GM21723 (cell line): ENCODE measurements around the gene STOML1.

Experiments
- ATAC-seq: cut with Tn5 transposase; IDR thresholded peaks from one replicate; pipeline ENCODE4 v1.9.1; 2021; ENCODE audit warnings: mild to moderate bottlenecking, moderate library complexity; ENCODE audit not compliant: unreplicated experiment

STOML1 gene

DNA sequence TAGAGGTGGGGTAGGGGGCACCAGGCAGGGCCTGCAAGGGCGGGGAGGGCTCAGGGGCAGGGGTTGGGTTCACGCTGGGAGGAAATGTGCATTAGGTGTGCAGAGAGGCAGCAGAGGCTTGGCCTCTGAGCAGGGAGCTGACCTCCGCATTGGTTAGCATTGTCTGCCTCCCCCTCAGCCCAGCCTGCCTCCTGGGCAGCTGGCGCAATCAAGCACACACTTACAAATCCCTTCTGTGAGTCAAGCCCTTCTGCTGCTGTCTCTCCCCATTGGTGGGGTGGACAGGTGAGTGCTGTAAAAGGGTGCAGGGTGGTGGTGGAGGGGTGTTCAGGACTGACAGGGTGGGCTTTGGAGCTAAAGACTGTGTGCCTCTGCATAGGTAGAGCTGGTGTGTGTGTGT is 56.5 kb downstream of the STOML1 start:
- ATAC-seq = no peak

DNA sequence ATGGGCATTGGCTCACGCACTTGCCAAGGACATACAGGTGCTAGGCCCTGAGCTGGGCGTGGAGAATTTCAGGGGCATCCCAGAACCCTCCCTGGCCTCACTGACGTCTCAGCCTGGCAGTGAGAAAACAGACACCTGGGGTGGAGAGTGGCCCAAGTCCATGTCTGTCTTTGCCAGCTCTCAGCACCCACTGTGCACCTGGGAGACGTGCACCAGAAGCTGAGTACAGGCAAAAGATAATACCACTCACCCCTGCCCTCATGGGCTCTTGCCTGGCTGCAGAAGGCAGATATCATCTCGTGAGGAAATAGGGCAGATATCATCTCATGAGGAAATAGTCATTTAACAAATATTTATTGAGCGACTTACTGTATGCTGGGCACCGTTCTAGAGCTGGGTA is 57.8 kb downstream of the STOML1 start:
- no peak for ATAC-seq

DNA sequence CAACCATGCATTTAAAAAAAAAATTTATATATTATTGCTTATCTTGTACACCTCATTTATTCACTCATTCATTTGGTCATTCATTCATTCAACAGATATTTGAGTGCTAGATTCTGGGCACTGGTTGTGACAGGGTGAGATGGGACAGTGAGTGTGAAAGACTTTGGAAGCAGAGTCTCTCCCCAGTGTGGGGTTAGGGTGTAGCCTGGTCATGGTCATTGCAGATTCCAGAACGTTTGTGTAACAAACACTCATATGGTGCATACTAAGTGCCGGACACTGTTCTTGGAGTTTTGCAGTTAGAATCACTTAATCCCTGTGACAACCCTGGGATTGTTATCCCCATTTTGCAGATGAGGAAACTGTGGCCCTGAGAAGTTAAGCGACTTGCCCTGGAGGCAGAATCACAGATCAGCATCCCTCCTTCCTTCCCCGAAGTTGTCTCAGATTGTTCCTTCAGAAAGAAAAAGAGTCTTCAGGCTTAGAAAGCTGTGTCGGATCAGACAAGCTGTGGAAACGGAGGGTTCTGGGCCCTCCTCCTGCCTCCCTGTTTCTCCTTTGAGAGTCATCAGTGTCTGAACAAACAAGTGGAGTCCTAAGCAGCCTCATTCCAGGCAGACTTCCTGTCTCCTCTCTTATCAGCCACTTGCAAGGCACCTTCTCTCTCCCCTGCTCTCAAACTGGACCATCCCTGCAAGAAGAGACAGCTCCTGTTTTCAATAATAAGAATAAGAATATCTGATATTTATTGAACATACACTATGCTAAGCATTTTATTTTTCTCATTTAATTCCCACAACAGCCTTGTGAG is 59.5 kb downstream of the STOML1 start:
- no peak for ATAC-seq

DNA sequence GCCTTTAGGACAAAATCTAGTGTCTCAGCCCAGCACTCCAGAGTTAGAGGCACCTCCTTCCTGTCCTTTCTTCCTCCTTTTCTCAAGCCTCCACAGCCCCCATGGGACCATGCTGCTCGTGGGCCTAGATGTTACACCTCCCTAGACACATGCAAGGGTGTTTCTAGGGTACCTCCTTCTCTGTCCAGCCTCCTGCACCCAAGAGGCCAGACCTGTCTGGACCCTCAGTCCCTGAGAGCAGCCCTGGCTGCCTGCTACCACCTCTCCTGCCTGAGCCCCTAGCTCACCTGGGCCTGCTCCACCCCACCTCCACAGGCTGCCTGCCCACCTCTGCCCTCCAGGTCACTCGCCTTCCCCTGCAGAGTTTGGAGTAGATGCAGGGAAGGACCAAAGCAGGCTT is 60.7 kb downstream of the STOML1 start:
- ATAC-seq = no peak

DNA sequence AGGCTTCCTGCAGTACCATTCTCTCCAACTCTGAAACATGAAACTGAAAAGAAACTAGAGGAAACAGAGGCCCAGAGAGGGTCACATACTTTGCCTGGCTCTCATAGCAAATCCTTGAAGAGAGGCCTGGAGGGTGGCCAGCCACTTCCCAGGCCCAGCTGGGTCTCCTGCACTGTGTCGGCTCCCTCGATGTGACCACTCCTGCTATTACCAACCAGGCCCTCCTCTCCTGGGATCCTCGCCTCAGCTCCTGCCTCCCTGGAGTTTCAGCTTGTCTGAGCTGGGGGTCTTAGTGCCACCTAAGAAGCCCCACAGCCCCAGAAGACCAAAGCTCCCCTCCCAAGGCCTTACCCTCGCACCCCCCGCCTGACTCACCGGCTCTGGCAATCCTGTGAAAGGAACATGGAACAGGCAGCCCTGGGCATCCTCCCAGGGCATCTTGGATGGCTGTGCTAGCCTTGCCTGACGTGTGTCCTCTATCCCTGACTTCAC is 61.3 kb downstream of the STOML1 start:
- ATAC-seq = no peak

DNA sequence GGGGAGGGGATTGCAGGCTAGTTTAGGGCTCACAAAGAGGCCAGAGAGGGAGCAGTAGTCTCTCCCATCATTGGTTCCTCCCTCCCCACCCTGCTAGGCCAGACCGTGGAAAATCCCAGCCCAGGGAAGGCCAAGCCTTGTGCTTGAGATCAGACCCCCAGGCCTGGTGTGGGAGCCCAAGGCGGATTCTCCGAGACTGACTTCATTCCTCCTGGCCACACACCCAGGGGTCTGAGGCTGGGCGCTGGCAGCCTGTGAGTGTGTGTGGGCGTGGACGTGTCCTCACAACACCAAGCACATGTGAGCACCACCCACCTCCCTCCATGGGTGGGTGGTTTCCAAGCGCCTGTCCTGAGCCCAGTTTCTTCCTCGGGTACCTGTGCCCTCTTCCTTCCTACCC is 61.7 kb downstream of the STOML1 start:
- ATAC-seq = no peak

DNA sequence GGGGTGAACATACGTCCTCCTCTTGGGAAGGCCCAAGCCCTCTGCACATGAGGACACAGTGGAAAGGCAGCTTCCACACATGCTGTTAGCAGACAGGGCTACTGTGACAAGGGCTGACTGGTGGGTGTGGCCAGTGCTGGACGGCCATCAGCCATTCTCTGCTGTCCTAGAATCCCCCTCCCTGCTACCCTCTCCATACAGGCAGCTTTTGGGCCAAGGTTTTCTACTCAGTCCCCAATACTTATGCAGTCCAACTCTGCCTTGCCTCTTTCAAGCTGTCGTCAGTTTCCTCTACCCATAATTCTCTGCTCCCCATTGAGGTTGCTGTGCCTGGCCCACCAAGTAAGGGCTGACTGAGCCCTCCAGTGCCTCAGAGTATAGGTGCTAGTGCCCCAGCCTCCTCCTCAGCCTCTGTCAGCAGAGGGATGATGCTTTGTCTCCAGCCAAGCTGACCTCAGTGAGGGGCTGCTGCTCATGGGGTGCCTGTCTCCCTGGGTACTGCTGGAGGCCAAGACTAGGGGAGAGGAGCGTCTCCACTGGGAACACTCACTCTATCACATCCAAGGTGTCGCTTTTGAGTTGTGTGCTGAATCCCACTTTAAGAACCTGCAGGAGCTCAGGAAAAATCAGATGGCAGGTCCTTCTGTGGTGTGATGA is 63.0 kb downstream of the STOML1 start:
- no peak for ATAC-seq
